ENCODE measurements around the gene DUSP23.

Gene DUSP23

DNA sequence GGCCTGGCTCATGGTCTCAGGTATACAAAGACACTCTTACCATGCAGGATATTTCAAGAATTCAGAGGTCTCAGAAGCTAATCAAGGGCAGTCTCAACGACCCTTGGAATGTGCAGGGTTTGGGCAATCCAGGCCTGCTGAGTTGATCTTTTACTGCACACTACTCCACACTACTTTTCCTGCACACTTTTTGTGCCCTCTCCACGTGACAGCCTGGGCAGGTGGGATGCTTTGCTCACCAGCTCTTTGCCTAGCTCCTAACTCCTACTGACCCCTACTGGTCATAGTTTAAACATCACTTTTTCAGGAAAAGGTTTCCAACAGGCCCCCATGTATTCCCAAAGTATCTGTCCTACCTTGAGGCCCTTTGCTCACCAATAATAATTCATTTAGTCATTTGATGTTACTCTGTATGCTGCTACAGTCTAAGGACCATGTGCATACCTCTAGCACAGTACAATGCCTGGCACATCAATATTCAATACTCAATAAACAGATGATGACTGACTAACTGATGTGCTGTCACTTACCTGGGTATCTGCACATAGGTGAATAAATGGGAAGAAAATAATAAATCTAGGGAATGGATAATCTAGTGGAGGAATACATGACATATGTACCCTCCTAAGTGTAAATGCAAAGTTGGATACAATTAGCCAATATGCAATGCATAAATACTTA lies 9.6 kb downstream of the DUSP23 start:
- no peak for TF ChIP-seq TAF1 (IDR thresholded peaks at IDR 0.05; ENCODE audit: borderline replicate concordance, insufficient read depth, low read length)
- TF ChIP-seq, protein P1, sequence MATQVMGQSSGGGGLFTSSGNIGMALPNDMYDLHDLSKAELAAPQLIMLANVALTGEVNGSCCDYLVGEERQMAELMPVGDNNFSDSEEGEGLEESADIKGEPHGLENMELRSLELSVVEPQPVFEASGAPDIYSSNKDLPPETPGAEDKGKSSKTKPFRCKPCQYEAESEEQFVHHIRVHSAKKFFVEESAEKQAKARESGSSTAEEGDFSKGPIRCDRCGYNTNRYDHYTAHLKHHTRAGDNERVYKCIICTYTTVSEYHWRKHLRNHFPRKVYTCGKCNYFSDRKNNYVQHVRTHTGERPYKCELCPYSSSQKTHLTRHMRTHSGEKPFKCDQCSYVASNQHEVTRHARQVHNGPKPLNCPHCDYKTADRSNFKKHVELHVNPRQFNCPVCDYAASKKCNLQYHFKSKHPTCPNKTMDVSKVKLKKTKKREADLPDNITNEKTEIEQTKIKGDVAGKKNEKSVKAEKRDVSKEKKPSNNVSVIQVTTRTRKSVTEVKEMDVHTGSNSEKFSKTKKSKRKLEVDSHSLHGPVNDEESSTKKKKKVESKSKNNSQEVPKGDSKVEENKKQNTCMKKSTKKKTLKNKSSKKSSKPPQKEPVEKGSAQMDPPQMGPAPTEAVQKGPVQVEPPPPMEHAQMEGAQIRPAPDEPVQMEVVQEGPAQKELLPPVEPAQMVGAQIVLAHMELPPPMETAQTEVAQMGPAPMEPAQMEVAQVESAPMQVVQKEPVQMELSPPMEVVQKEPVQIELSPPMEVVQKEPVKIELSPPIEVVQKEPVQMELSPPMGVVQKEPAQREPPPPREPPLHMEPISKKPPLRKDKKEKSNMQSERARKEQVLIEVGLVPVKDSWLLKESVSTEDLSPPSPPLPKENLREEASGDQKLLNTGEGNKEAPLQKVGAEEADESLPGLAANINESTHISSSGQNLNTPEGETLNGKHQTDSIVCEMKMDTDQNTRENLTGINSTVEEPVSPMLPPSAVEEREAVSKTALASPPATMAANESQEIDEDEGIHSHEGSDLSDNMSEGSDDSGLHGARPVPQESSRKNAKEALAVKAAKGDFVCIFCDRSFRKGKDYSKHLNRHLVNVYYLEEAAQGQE (IDR thresholded peaks at IDR 0.05; ENCODE audit: insufficient read depth in 1 of 2, low read depth in 2 of 2, low read length in 2 of 2), result no peak
- TF ChIP-seq SIN3A (IDR thresholded peaks at IDR 0.05; ENCODE audit: borderline replicate concordance, insufficient read depth, low read length), result no peak
- TF ChIP-seq POLR2AphosphoS5 (IDR thresholded peaks at IDR 0.05; ENCODE audit: low read depth, low read length), result no peak
- TF ChIP-seq FOXP2 (optimal IDR thresholded peaks at IDR 0.05; ENCODE audit: borderline replicate concordance, extremely low read depth, extremely low read length, insufficient read depth), result no peak

DNA sequence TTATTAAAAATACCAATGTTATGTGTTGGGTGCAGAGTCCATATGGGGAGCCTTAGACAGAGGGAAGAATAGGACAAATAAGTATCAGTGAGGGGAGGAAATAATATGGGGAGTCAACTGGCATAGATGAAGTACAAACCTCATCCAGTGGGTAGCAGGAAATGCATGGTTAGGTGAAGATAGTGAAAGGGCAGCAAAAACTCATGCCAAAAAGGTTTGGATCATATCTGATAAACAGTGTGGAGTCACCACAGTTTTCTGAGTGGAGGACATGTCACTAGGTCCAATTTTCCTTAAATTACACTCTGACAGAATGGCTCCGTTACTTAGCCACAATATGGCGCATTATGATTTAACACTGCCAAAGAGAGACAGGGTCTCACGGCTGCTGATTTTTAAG lies 10.3 kb downstream of the DUSP23 start:
- TF ChIP-seq FOXP2 (optimal IDR thresholded peaks at IDR 0.05; ENCODE audit: borderline replicate concordance, extremely low read depth, extremely low read length, insufficient read depth) (no peak), POLR2AphosphoS5 (IDR thresholded peaks at IDR 0.05; ENCODE audit: low read depth, low read length) (no peak), SIN3A (IDR thresholded peaks at IDR 0.05; ENCODE audit: borderline replicate concordance, insufficient read depth, low read length) (no peak), TAF1 (IDR thresholded peaks at IDR 0.05; ENCODE audit: borderline replicate concordance, insufficient read depth, low read length) (no peak)
- TF ChIP-seq, protein P1 (IDR thresholded peaks at IDR 0.05; ENCODE audit: insufficient read depth in 1 of 2, low read depth in 2 of 2, low read length in 2 of 2), result no peak

DNA sequence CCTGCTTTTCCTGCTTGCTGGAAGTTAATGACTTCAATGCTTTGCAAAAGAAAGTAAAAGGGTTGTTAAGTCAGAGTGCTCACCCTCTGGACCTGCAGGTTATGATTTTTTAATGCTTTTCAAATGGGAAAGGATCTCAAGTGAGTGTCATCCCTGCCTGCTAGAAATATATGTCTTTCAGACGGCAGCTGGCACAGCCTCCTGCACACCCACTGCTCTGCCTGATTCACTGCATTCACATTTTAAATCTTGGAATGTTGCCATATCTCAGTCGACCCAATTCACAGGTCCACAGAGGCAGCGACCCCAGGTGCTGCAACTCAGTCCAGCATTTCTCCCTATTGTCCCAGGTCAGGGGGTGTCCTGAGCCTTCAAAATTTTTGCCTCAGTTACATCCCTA lies 10.7 kb downstream of the DUSP23 start:
- TF ChIP-seq TAF1 (IDR thresholded peaks at IDR 0.05; ENCODE audit: borderline replicate concordance, insufficient read depth, low read length), result no peak
- TF ChIP-seq FOXP2 (optimal IDR thresholded peaks at IDR 0.05; ENCODE audit: borderline replicate concordance, extremely low read depth, extremely low read length, insufficient read depth), result no peak
- TF ChIP-seq, protein P1 (IDR thresholded peaks at IDR 0.05; ENCODE audit: insufficient read depth in 1 of 2, low read depth in 2 of 2, low read length in 2 of 2), result no peak
- no peak for TF ChIP-seq SIN3A (IDR thresholded peaks at IDR 0.05; ENCODE audit: borderline replicate concordance, insufficient read depth, low read length)
- TF ChIP-seq POLR2AphosphoS5 (IDR thresholded peaks at IDR 0.05; ENCODE audit: low read depth, low read length), result no peak

DNA sequence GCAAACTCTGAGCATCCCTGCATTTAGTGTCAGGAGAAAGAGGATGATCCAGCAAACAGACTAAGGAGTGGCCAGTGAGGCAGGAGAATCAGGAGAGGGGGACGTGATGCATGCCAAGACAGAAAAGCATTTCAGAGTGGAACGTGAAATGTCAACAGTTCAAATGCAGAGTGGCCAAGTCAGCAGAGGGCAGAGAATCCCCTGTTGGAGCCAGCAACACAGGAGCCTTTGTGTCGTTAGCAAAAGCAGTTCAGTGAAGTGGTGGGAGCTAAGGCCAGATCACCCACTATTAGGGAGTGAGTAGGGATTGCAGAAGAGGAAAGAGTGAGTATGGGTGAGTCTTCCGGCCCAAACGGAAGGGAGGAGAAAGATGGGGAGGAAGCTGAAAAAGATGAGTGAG lies 14.8 kb downstream of the DUSP23 start:
- no peak for TF ChIP-seq FOXP2 (optimal IDR thresholded peaks at IDR 0.05; ENCODE audit: borderline replicate concordance, extremely low read depth, extremely low read length, insufficient read depth)
- TF ChIP-seq POLR2AphosphoS5 (IDR thresholded peaks at IDR 0.05; ENCODE audit: low read depth, low read length), result no peak
- TF ChIP-seq SIN3A (IDR thresholded peaks at IDR 0.05; ENCODE audit: borderline replicate concordance, insufficient read depth, low read length), result no peak
- TF ChIP-seq, protein P1 (IDR thresholded peaks at IDR 0.05; ENCODE audit: insufficient read depth in 1 of 2, low read depth in 2 of 2, low read length in 2 of 2), result no peak
- TF ChIP-seq TAF1 (IDR thresholded peaks at IDR 0.05; ENCODE audit: borderline replicate concordance, insufficient read depth, low read length), result no peak

All from PFSK-1 (cell line).